Activated gamma-delta T cell (primary cell): ENCODE measurements around the gene DYNLL1.
"Not testable (repeated sequence)": the region's sequence is repeated elsewhere in the genome, so short reads cannot be mapped to it uniquely, and the experiment has no call there.

Source experiments
- DNase-seq: peaks from one replicate; lab custom pipeline; 2025; lab: John Stamatoyannopoulos, UW

The DYNLL1 gene

GRCh38 chr12:120515496-120515895, 19.6 kb downstream of the DYNLL1 start:
- DNase-seq: no peak

GRCh38 chr12:120519324-120519723, 23.4 kb downstream of the DYNLL1 start:
- not testable (repeated sequence) for DNase-seq

GRCh38 chr12:120522568-120522967, 26.7 kb downstream of the DYNLL1 start:
- no peak for DNase-seq

GRCh38 chr12:120528861-120529525, 33.1 kb downstream of the DYNLL1 start, which contains the start of gene COQ5:
Gene COQ5 (minus strand): TSS chr12:120529158. CDS start chr12:120529141, 17 bp downstream.
- DNase-seq: peak; percentile 66

GRCh38 chr12:120529641-120530417, 33.9 kb downstream of the DYNLL1 start:
- no peak for DNase-seq

- DNase-seq: not testable (repeated sequence)
Observed at GRCh38 chr12:120530418-120530761, 34.5 kb downstream of the DYNLL1 start.

GRCh38 chr12:120532701-120533238, 36.9 kb downstream of the DYNLL1 start:
- DNase-seq: no peak

GRCh38 chr12:120534203-120534702, 38.3 kb downstream of the DYNLL1 start, which contains the start of gene RNF10:
Gene RNF10 (plus strand): TSS chr12:120534356. CDS start chr12:120534812, 456 bp downstream.
- DNase-seq: peak; percentile 48

GRCh38 chr12:120534703-120535655, 39.1 kb downstream of the DYNLL1 start:
- DNase-seq: peak; percentile 48

- DNase-seq: no peak
Observed at GRCh38 chr12:120536064-120536791, 40.3 kb downstream of the DYNLL1 start.

- no peak for DNase-seq
Observed at GRCh38 chr12:120537856-120538220, 41.9 kb downstream of the DYNLL1 start.

GRCh38 chr12:120538281-120539156, 42.6 kb downstream of the DYNLL1 start:
- no peak for DNase-seq

GRCh38 chr12:120539303-120539702, 43.4 kb downstream of the DYNLL1 start:
- no peak for DNase-seq

- no peak for DNase-seq
Observed at GRCh38 chr12:120540445-120540844, 44.5 kb downstream of the DYNLL1 start.

GRCh38 chr12:120542166-120542565, 46.3 kb downstream of the DYNLL1 start:
- no peak for DNase-seq

GRCh38 chr12:120544691-120545090, 48.8 kb downstream of the DYNLL1 start:
- DNase-seq: no peak

- no peak for DNase-seq
Observed at GRCh38 chr12:120546050-120546386, 50.1 kb downstream of the DYNLL1 start.
